Esophagus squamous epithelium (tissue), 4 donors: ENCODE measurements around the gene CHCHD1.

ENCODE experiments used
- POLR2A ChIP-seq, 4 donors: fragments of 450-650 bp; IDR thresholded peaks; one replicate each; pipeline ENCODE4 v1.6.1; 2017; ENCODE audit warnings: antibody characterized with exemption in 4 of 4, mild to moderate bottlenecking in 4 of 4, moderate library complexity in 3 of 4
- TF ChIP-seq, protein P1 (sequence below), 6 experiments: fragments of 450-650 bp in 4 of 6; fragments of 200-600 bp in 2 of 6; sonication (generic) in 2 of 6; IDR thresholded peaks; one replicate each; pipeline ENCODE4 v1.5.1; 2016 to 2019; ENCODE audit warnings: antibody characterized with exemption in 6 of 6, mild to moderate bottlenecking in 4 of 6, moderate library complexity in 4 of 6

GRCh38 chr10:73803680-73804286 is 21.9 kb downstream of the CHCHD1 start:
- TF ChIP-seq, protein P1, sequence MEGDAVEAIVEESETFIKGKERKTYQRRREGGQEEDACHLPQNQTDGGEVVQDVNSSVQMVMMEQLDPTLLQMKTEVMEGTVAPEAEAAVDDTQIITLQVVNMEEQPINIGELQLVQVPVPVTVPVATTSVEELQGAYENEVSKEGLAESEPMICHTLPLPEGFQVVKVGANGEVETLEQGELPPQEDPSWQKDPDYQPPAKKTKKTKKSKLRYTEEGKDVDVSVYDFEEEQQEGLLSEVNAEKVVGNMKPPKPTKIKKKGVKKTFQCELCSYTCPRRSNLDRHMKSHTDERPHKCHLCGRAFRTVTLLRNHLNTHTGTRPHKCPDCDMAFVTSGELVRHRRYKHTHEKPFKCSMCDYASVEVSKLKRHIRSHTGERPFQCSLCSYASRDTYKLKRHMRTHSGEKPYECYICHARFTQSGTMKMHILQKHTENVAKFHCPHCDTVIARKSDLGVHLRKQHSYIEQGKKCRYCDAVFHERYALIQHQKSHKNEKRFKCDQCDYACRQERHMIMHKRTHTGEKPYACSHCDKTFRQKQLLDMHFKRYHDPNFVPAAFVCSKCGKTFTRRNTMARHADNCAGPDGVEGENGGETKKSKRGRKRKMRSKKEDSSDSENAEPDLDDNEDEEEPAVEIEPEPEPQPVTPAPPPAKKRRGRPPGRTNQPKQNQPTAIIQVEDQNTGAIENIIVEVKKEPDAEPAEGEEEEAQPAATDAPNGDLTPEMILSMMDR (IDR thresholded peaks at IDR 0.05): no peak
- no peak for TF ChIP-seq POLR2A (IDR thresholded peaks at IDR 0.05)
